HFF-Myc (cell line): ENCODE measurements around the gene MRPS34.

ENCODE experiments used
- DNase-seq: peaks from one replicate; pipeline ENCODE4 v3.0.0-alpha.2; 2011; ENCODE audit warnings: low read depth; ENCODE audit errors: extremely low read depth
- H3K4me3 ChIP-seq: replicated peaks from 2 replicates; pipeline ENCODE4 v1.5.1; 2011; ENCODE audit warnings: low read depth, mild to moderate bottlenecking, control low read depth, low read length
- TF ChIP-seq, protein P1 (sequence below): IDR thresholded peaks from 2 replicates; pipeline ENCODE4 v1.5.1; 2012; ENCODE audit warnings: mild to moderate bottlenecking, low read depth, low read length, control low read depth; ENCODE audit errors: missing control alignments

The MRPS34 gene

DNA sequence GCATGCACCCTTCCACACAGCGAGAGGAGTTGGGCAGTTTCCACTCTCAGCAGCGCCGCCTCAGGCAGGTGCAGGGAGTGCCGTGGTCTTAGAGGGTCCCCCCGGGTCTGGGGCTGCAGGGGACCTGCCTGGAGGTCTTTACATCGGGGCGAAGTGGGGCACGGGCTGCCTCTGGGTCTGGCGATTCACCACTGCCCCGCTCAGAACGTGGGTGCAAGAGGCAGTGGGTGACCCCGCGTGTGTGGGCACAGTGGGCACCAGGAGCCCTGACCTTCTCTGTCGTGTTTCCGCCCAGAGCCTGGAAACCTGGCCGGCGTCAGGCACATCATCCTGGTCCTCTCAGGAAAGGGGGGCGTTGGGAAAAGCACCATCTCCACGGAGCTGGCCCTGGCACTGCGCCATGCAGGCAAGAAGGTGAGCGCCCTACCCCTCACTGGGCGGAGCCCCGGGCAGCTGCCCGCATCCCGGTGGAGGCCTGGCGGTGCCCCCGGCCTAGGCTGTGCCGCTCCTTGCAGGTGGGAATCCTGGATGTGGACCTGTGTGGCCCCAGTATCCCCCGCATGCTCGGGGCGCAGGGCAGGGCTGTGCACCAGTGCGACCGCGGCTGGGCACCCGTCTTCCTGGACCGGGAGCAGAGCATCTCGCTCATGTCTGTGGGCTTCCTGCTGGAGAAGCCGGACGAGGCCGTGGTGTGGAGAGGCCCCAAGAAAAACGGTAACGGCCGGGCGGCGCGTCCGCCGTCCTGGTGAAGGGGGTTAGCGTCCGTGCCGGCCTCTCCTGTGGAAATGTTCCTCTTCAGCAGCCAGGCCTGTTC is 13.5 kb upstream of the MRPS34 start:
- no peak for DNase-seq
- no peak overlapping the region for H3K4me3 ChIP-seq
- TF ChIP-seq, protein P1, sequence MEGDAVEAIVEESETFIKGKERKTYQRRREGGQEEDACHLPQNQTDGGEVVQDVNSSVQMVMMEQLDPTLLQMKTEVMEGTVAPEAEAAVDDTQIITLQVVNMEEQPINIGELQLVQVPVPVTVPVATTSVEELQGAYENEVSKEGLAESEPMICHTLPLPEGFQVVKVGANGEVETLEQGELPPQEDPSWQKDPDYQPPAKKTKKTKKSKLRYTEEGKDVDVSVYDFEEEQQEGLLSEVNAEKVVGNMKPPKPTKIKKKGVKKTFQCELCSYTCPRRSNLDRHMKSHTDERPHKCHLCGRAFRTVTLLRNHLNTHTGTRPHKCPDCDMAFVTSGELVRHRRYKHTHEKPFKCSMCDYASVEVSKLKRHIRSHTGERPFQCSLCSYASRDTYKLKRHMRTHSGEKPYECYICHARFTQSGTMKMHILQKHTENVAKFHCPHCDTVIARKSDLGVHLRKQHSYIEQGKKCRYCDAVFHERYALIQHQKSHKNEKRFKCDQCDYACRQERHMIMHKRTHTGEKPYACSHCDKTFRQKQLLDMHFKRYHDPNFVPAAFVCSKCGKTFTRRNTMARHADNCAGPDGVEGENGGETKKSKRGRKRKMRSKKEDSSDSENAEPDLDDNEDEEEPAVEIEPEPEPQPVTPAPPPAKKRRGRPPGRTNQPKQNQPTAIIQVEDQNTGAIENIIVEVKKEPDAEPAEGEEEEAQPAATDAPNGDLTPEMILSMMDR = no peak

DNA sequence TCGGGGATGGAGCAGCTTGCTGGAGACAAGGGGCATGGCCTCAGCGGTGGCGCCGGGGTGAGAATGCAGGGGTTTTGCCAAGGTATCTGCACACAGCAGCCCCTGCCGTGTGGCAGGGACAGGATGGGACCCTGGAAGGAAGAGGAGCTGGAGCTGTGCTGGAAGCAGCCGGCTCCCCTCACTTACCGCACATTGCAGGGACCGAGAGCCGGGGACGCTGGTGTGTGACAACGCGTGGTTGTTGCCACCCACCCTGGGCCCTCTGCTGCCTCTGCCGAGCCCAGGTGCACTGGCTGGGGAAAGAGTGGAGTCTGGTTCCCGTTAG is 12.9 kb upstream of the MRPS34 start:
- TF ChIP-seq, protein P1 = no peak
- H3K4me3 ChIP-seq = no peak overlapping the region
- no peak for DNase-seq

GRCh38 chr16:1784977-1785845 is 12.3 kb upstream of the MRPS34 start:
- DNase-seq = no peak
- TF ChIP-seq, protein P1 = no peak
- H3K4me3 ChIP-seq = no peak overlapping the region

DNA sequence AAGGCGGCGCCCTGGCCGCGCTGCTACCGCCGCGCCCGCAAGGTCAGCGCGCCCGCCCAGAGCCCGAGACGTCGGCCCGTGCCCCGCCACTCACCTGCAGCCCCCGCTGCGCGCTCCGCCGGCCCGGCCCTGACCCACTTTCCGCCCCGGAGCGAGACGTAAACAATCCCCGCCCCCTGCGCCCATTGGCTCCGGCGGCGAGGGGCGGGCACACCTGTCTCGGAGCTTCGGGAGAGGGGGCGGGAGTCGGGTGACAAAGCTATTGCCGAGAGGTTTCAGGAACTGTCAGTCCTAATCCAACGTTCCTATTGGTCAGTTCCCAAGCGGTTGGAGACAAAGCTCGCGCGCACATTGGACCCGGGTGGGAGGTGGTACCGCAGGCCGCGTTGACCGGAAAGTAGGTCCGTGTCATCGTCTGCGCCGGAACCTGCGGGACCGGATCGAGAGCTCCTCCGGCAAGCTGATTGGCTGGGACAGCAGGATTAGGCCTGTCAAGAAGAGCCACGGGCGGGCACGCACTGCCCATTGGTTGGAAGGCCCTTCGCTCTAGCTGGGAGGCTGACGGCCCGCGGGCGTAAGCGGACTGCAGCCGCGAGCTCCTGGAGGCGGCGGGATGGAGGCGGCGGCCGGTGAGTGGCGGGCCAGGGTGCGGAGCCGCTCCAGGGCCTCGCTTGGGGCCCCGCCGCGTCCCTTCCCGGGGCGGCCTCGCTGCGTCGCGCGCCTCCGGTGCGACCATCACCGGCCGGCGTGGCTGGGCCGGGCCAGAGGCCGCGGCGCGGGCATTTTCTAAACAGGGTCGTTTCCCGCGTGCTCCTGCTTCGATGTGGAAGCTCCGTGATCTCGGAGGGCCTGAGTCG is 9.7 kb upstream of the MRPS34 start, which contains the start of the genes NUBP2 and SPSB3:
NUBP2 (plus strand) TSS at position 553 of the 857 bp plus-strand sequence; CDS start at position 614, 61 bp downstream.
SPSB3 (minus strand) TSS at position 164 of the 857 bp plus-strand sequence. CDS start 1,088 bp downstream, outside the sequence.
- TF ChIP-seq, protein P1 = no peak
- peak within 1 kb of the TSS; percentile 80 for H3K4me3 ChIP-seq
- DNase-seq = peak; percentile 100

DNA sequence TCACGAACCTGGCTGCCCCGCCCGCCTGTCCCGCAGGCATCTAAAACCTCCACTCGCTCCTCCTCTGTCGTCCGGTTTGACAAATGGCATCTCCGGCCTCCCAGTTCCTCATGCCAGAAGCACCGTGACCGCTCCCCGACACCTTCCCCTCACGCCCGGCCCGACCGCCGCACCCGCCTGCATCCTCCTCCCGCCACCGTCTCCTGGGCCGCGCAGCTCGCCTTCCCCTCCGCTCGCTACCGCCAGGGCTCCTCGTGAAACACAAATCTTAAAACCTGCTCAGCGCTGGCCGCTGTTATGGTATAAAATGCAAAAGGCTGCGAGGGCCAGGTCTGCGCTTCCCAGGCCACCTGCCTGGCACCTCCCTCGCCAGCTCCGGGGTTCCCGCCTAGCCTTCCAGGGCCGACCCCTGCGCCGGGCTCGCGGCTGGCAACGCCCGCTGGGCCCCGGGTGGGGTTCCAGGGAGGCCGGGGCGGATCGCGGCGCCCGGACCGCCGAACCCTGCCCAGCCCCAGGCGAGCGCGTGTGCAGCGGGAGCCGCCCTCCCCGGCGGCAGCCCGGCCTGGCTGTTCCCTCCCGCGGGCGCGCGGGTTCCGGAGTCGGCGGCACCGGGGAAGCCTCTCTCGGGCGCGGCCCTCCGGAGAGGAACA is 8.9 kb upstream of the MRPS34 start:
- peak overlapping the region; percentile 80 for H3K4me3 ChIP-seq
- TF ChIP-seq, protein P1 = no peak
- DNase-seq = no peak

DNA sequence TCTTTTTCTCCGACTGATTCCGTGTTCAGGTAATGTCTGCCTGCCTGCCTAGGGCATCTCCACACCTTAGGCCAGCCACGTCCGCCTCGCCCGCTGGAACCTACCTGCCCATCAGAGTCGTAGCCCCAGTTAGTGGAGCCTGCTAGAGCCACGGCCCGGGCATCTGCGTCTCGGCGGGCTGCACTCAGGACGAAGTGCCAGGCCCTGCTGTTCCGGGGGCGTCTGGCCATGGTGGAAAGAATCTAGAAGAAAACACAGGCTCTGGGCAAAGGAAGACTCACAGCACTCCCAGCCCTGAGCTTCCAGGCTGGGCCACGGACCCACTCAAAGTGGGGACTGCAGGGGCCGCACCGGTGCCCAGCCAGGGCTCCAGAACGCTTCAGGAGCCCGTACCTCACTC is 8.3 kb upstream of the MRPS34 start:
- peak overlapping the region; percentile 80 for H3K4me3 ChIP-seq
- TF ChIP-seq, protein P1 = no peak
- DNase-seq = no peak
